Thyroid gland (tissue), 4 donors: Measurements from ENCODE around the gene NFILZ. TPM values are rescaled to one million over a fixed set of nuclear protein-coding genes. Genes with fewer than 3 reads are reported as not detected.

Experiments used
- DNase-seq, 2 donors: peaks; one replicate each; pipeline ENCODE4 v3.0.0-alpha.2; 2019
- H3K27ac ChIP-seq, 3 donors: fragments of 200-600 bp; sonication (generic); 1 replicate in 2 of 3; 2 replicates in 1 of 3; pipeline ENCODE4 v1.5.1; 2016 to 2019; ENCODE audit warnings: mild to moderate bottlenecking in 1 of 3, moderate library complexity in 1 of 3
- H3K27me3 ChIP-seq: fragments of 200-600 bp; sonication (generic); one replicate; pipeline ENCODE4 v1.5.1; 2019
- H3K36me3 ChIP-seq, 2 donors: fragments of 200-600 bp; sonication (generic); one replicate each; pipeline ENCODE4 v1.5.1; 2016 to 2019
- H3K4me1 ChIP-seq, 2 donors: fragments of 200-600 bp; sonication (generic); one replicate each; pipeline ENCODE4 v1.5.1; 2017 to 2019
- H3K4me3 ChIP-seq, 3 donors: fragments of 200-600 bp; sonication (generic); replicated peaks in 1 of 3; 1 replicate in 2 of 3; 2 replicates in 1 of 3; pipeline ENCODE4 v1.5.1; 2016; ENCODE audit warnings: mild to moderate bottlenecking in 1 of 3
- H3K9me3 ChIP-seq: fragments of 200-600 bp; sonication (generic); one replicate; pipeline ENCODE4 v1.5.1; 2017
- POLR2A ChIP-seq, 2 donors: fragments of 450-650 bp; IDR thresholded peaks; one replicate each; pipeline ENCODE4 v1.6.1; 2017; ENCODE audit warnings: antibody characterized with exemption in 2 of 2, mild to moderate bottlenecking in 2 of 2, moderate library complexity in 1 of 2
- WGBS, 2 donors: methylation state at CpG; one replicate each; pipeline ENCODE4 v1.1.5; 2017; 5-methylcytosine and 5-hydroxymethylcytosine counted together
- intact Hi-C: fragments of 100-400 bp; cut with DNase I; formaldehyde crosslinking; loops from one replicate; pipeline ENCODE4 v1.15.1; 2023
- total RNA-seq, 4 donors: library from RNA; depleted of rRNA; stranded (reverse); fragments of >200 nt; gene quantifications; one replicate each; pipeline ENCODE4 v1.2.3, GENCODE V29; 2016
- TF ChIP-seq, protein P1 (sequence below), 6 experiments: fragments of 200-600 bp in 3 of 6; fragments of 450-650 bp in 3 of 6; sonication (generic) in 3 of 6; IDR thresholded peaks; one replicate each; pipeline ENCODE4 v1.5.1; 2016 to 2019; ENCODE audit warnings: antibody characterized with exemption in 6 of 6, mild to moderate bottlenecking in 2 of 6, inconsistent platforms in 1 of 6, moderate library complexity in 1 of 6

NFILZ gene
- total RNA-seq, 4 donors from 2014 or later: not detected

DNA sequence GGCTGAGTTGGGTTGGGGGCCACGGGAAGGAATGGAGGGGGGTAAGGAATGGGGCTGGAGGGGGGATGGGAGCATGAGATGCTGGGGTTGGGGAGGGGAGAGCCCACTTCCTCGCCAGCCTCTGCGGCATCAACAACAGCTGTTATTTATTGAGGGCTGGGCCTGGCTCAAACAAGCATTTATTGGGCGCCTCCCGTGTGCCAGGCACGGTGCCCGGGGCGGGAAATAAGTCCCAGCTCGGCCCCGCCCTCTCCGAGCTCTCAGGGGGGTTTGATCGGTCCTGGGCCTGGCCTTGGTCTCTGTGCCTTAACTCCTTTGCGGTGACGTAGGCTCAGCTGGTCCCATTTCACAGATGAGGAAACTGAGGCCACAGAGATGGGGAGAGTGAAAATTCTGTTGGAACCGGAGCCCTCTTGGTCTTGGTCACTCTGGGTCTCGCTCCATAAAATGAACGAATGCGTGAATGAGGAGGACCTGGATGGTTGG lies 19.0 kb upstream of the NFILZ start:
- H3K4me1 ChIP-seq: peaks cover 9 to 13% of the 10 kb centered on the region in 2 donors
- 40 to 49% methylated on average over 12 to 18 of the region's 18 CpGs for WGBS, 2 donors
- intact Hi-C loops: no loop called here
- no peak overlapping the region for H3K4me3 ChIP-seq
- DNase-seq: no peak
- no peaks in the 10 kb centered on the region for H3K36me3 ChIP-seq
- no peaks in the 10 kb centered on the region for H3K9me3 ChIP-seq
- H3K27ac ChIP-seq: peak overlapping the region in 1 of 3 donors; percentile 5
- H3K27me3 ChIP-seq: no peaks in the 10 kb centered on the region
- TF ChIP-seq POLR2A (IDR thresholded peaks at IDR 0.05): no peak
- TF ChIP-seq, protein P1, sequence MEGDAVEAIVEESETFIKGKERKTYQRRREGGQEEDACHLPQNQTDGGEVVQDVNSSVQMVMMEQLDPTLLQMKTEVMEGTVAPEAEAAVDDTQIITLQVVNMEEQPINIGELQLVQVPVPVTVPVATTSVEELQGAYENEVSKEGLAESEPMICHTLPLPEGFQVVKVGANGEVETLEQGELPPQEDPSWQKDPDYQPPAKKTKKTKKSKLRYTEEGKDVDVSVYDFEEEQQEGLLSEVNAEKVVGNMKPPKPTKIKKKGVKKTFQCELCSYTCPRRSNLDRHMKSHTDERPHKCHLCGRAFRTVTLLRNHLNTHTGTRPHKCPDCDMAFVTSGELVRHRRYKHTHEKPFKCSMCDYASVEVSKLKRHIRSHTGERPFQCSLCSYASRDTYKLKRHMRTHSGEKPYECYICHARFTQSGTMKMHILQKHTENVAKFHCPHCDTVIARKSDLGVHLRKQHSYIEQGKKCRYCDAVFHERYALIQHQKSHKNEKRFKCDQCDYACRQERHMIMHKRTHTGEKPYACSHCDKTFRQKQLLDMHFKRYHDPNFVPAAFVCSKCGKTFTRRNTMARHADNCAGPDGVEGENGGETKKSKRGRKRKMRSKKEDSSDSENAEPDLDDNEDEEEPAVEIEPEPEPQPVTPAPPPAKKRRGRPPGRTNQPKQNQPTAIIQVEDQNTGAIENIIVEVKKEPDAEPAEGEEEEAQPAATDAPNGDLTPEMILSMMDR (IDR thresholded peaks at IDR 0.05): no peak

DNA sequence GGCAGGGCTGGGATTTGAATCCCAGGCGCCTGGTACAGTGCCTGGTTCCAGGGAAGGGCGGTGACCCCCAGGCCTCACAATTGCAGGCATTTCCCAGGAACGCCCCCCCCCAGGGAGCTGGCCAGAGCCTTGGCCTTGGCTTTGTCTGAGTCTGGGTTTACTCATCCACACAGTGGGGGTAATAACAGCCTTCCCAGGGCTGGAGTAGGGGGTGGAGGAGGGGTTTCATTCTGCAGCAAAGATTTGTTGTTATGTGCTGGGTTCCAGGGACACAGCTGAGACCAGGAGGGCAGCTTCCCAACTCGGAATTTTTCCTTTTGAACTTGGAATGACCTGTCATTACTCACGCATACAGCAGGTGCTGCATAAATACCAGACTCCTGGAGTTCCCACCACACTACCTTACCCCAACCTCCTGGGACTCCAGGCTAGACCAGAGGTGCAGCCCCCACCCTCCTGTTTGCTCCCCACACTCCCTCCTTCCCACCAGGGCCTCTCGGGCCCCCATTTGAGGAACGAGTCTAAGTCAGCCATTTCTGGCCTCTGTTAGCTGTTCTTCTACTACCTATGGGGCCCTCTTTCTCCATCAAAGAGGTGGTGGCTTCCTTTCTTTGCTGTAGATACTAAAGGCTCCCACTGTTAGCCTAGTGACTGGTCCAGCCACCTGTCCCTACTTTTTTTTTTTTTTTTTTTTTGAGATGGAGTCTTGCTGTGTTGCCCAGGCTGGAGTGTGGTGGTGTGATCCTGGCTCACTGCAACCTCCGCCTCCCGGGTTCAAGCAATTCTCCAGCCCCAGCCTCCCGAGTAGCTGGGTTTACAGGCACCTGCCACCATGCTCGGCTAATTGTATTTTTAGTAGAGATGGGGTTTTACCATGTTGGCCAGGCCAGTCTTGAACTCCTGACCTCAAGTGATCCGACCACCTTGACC lies 18.3 kb upstream of the NFILZ start:
- Histone ChIP-seq H3K27ac (peak overlapping the region in 1 of 3 donors; percentile 5), H3K36me3 (no peaks in the 10 kb centered on the region), H3K27me3 (no peaks in the 10 kb centered on the region), H3K9me3 (no peaks in the 10 kb centered on the region), H3K4me1 (peaks cover 9 to 12% of the 10 kb centered on the region in 2 donors), H3K4me3 (no peak overlapping the region)
- intact Hi-C loops: no loop called here
- no peak for TF ChIP-seq POLR2A (IDR thresholded peaks at IDR 0.05)
- TF ChIP-seq, protein P1 (IDR thresholded peaks at IDR 0.05): no peak
- WGBS, 2 donors: 50 to 59% methylated on average over 8 to 10 of the region's 12 CpGs
- DNase-seq: no peak

DNA sequence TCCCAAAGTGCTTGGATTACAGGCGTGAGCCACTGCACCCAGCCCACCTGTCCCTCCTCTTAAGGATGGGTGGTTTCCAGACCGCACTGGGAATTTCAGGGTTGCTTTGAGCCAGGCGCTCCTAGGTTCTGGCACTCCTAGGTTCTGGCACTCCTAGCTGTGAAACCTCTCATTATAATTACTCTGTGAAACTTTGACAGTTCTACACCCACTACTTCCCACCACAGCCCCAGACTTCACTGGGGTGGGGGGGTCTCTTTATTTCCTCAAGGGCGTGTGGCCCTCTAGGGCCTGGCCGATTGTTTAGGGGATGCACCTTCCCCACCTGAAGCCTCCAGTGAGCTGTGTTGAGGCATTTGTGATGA lies 17.6 kb upstream of the NFILZ start:
- intact Hi-C loops: no loop called here
- H3K9me3 ChIP-seq: no peaks in the 10 kb centered on the region
- H3K27me3 ChIP-seq: no peaks in the 10 kb centered on the region
- no peak for DNase-seq
- WGBS, 2 donors: 61 to 76% methylated on average over 5 of the region's 5 CpGs
- no peak for TF ChIP-seq POLR2A (IDR thresholded peaks at IDR 0.05)
- TF ChIP-seq, protein P1 (IDR thresholded peaks at IDR 0.05): no peak
- peaks cover 9% of the 10 kb centered on the region in 2 donors for H3K4me1 ChIP-seq
- H3K4me3 ChIP-seq: no peak overlapping the region
- no peak overlapping the region for H3K27ac ChIP-seq
- no peaks in the 10 kb centered on the region for H3K36me3 ChIP-seq

DNA sequence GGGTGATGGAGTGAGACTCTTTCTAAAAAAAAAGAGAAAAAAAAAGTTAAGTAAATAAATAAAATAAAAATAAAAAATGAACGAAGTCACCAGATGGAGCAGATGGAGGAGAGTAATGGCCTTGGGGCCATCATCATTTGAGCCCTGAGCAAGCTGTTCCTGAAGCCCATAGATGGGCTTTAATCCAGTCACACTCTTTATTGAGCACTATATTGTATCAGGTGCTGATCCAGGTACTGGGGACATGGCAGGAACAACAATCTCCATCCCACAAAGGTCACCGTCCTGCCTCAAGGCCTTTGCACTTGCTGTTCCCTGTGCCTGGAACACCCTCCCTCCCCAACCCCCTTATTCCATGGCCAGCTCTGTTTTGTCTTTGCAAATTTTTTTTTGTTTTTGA lies 16.0 kb upstream of the NFILZ start:
- Histone ChIP-seq H3K27ac (no peak overlapping the region), H3K27me3 (no peaks in the 10 kb centered on the region), H3K4me3 (no peak overlapping the region), H3K9me3 (no peaks in the 10 kb centered on the region), H3K36me3 (no peaks in the 10 kb centered on the region), H3K4me1 (peaks cover 0 to 6% of the 10 kb centered on the region in 2 donors)
- intact Hi-C loops: no loop called here
- TF ChIP-seq, protein P1 (IDR thresholded peaks at IDR 0.05): no peak
- TF ChIP-seq POLR2A (IDR thresholded peaks at IDR 0.05): no peak
- no peak for DNase-seq
- 79 to 85% methylated on average over 2 of the region's 2 CpGs for WGBS, 2 donors

DNA sequence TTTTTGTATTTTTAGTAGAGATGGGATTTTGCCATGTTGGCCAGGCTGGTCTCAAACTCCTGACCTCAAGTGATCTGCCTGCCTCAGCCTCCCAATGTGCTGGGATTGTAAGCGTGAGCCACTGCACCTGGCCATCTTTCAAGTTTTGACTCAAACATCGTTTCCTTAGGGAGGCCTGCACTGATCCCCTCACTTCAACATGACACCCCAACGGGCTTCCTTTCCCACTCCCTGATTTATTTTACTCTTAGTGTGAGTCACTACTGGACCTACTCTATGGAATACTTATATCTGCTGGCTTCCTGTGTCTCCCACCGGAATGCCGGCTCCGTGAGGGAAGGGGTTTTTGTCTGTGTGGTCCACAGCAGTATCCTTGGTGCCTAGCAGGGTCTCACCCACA lies 15.4 kb upstream of the NFILZ start:
- Histone ChIP-seq H3K27ac (no peak overlapping the region), H3K36me3 (no peaks in the 10 kb centered on the region), H3K4me1 (peaks cover 0 to under 1% of the 10 kb centered on the region in 2 donors), H3K4me3 (no peak overlapping the region), H3K9me3 (no peaks in the 10 kb centered on the region), H3K27me3 (no peaks in the 10 kb centered on the region)
- 24 to 39% methylated on average over 6 of the region's 6 CpGs for WGBS, 2 donors
- DNase-seq: no peak
- intact Hi-C loops: no loop called here
- TF ChIP-seq POLR2A (IDR thresholded peaks at IDR 0.05): no peak
- TF ChIP-seq, protein P1 (IDR thresholded peaks at IDR 0.05): no peak
